B cell (primary cell): Measurements from ENCODE around the gene ANTXR2.

Experiments used
- CTCF ChIP-seq: fragments of 200-600 bp; IDR thresholded peaks from one replicate; pipeline ENCODE4 v1.8.0; 2022; ENCODE audit warnings: antibody characterized with exemption, mild to moderate bottlenecking
- EZH2 ChIP-seq: IDR thresholded peaks from 2 replicates; pipeline ENCODE4 v1.6.1; 2012; ENCODE audit warnings: borderline replicate concordance, low read depth, mild to moderate bottlenecking, moderate library complexity, low read length; ENCODE audit not compliant: insufficient read depth, poor library complexity, severe bottlenecking

- TF ChIP-seq CTCF: no peak
- TF ChIP-seq EZH2: no peak
Observed at GRCh38 chr4:79897174-79897573, 175.9 kb downstream of the ANTXR2 start.
